ENCODE data around the gene C1orf226. TPM values are rescaled to one million over a fixed set of nuclear protein-coding genes. Genes with fewer than 3 reads are reported as not detected.

The C1orf226 gene
- total RNA-seq, 1 experiment from 2014 or later, result 1.9 TPM

GRCh38 chr1:162384601-162385279 is 3.2 kb downstream of the C1orf226 start:
- no peak for DNase-seq (ENCODE audit: low spot score)

- no peak for DNase-seq (ENCODE audit: low spot score)
Observed at GRCh38 chr1:162385280-162385623, 3.7 kb downstream of the C1orf226 start.

- DNase-seq (ENCODE audit: low spot score), result no peak
Observed at GRCh38 chr1:162385702-162386101, 4.2 kb downstream of the C1orf226 start.

GRCh38 chr1:162386292-162387225 is 5.0 kb downstream of the C1orf226 start:
- no peak for DNase-seq (ENCODE audit: low spot score)

- no peak for DNase-seq (ENCODE audit: low spot score)
Observed at GRCh38 chr1:162387226-162388082, 5.9 kb downstream of the C1orf226 start.

- DNase-seq (ENCODE audit: low spot score), result no peak
Observed at GRCh38 chr1:162388083-162388594, 6.6 kb downstream of the C1orf226 start.

DNA sequence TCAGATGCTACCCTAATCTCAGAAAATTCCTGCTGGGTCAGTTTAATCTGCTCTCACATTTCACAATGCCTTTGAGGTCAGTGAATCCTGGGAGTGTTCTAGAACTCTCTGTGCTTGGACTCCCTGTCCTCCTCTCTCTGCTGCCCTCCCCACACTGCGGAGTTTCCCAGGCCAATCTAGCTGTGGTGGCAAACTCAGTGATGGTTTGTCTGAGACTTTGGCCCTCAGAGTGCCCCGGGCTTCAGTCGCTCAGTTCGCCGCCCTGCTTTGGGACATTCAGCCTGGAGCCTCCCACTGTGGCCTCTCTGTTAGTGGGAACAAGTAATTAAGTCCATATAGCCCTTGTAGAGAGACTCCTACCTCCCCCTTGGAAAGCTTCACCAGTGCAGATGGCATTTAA is 7.1 kb downstream of the C1orf226 start:
- DNase-seq (ENCODE audit: low spot score), result no peak

DNA sequence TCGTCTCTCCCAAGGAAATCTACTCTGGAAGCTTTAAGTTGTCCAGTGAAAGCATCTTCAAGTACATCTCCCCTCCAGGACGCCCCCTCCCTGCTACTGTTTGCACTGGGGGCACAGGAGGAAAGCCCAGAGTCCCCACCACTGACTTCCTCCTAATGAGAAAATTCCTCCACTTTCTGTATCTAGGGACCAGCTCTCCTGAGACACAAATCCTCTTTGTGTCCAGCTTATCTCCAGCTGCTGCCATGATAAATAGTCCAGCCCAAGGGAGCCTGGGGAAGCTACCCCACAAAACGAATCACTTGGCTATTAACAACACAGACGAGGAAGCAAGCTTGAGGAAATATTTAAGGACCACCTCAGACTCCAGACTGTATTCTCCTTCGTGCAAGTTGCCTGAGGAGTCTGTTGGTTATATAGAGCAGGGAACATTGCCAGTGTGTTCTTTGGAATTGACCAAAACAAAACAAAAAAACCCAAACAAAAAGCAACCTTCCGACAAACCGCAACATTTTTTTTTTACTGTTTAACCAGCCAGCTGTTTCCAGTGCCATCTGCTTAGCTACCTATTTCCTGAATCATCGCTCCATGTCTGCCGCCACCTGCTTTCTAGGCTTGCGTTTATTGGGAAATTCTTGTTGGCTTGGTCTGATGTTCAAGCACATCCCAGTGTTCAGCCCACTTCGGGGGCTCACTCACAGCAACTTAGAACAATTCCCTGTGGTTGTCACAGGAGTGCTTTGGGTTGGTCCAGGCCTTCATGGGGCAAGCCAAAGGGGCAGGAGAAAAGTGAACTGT is 7.7 kb downstream of the C1orf226 start:
- DNase-seq (ENCODE audit: low spot score), result peak; percentile 88

GRCh38 chr1:162389971-162390370 is 8.4 kb downstream of the C1orf226 start:
- no peak for DNase-seq (ENCODE audit: low spot score)

- DNase-seq (ENCODE audit: low spot score), result no peak
Observed at GRCh38 chr1:162390396-162391185, 9.1 kb downstream of the C1orf226 start.

GRCh38 chr1:162391790-162392563 is 10.4 kb downstream of the C1orf226 start:
- peak; percentile 48 for DNase-seq (ENCODE audit: low spot score)

- no peak for DNase-seq (ENCODE audit: low spot score)
Observed at GRCh38 chr1:162396201-162396906, 14.8 kb downstream of the C1orf226 start.

DNA sequence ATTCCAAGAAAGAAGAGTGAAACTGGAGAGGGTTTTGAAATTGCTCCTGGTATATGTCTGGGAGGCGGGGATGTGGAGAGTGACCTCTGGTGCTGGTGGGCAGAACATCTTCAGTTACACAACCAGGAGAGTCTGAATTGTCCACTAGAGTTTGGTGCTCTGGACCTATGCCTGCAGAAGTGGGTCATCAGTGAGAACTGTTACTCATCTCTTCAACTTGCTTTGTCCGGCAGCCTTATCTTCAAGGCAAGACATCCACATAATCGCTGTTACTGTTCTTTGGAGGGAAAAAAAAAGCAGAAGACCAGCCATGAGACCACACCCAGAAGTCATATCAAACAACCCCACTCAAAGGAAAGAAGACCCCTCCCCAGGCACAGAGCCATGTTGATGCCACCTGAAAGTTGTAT is 15.5 kb downstream of the C1orf226 start:
- no peak for DNase-seq (ENCODE audit: low spot score)

DNA sequence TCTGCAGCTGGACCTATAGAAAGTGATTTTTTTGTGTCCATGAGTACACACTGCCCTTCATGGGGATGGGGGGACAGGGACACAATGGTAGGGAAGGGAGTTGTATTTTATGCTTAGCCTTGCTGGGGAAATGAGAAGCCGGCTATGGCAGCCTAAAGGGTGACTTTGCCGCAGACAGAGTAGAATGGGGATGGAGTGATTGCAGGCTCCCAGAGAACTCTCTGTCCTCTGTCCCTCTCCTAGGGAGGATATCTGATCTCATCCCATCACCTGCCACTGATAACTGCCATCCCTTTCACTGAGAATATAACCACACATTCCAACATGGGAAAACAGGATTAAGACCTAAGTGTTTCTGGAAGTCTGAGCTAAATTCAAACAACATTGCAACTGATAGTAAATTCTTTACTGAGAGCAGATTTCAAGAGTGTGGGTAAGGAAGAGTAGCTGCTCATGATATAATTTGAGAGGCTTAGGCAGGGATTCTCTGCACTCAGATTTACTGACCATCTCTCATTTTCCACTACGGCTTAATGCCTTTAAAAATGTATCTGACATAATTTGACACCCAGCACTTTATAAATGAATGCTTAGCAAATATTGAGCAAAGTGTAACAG is 16.5 kb downstream of the C1orf226 start:
- no peak for DNase-seq (ENCODE audit: low spot score)

GRCh38 chr1:162398999-162399580 is 17.6 kb downstream of the C1orf226 start:
- DNase-seq (ENCODE audit: low spot score), result no peak

GRCh38 chr1:162400790-162401355 is 19.3 kb downstream of the C1orf226 start:
- no peak for DNase-seq (ENCODE audit: low spot score)

DNA sequence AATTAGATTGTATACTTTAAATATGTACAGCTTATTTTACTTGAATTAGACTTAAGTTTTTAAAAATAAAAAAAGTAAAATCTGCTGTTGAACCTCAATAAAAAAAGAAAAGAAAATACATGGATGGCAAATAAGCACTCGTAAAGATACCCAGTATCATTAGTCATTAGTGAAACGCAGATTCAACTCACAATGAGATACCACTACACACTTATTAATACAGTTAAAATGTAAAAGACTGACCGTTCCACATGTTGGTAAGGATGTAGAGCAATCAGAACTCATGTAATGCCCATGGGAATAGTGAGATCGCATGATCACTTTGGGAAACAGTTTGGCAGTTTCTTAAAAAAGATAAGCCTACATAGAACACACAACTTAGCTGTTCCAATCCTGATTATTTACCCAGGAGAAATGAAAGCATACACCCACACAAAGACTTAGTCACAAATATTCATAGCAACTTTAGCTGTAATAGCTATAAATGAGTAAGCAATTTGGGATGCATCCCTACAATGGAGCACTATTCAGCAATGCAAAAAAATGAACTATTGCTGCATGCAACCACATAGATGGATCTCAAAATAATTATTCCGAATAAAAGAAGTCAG is 23.1 kb downstream of the C1orf226 start:
- no peak for DNase-seq (ENCODE audit: low spot score)
